Stimulated activated CD8-positive, alpha-beta memory T cell treated with anti-CD3 and anti-CD28 coated beads, Interleukin-12 subunit alpha, Interleukin-12 subunit beta, amount 100 ng/mL, for 1 hour (primary cell): ENCODE data around the gene MEAK7.

Experiments used
- DNase-seq: peaks from one replicate; pipeline ENCODE4 v3.0.0-alpha.2; 2020; ENCODE audit warnings: low read depth

Gene MEAK7, protein sequence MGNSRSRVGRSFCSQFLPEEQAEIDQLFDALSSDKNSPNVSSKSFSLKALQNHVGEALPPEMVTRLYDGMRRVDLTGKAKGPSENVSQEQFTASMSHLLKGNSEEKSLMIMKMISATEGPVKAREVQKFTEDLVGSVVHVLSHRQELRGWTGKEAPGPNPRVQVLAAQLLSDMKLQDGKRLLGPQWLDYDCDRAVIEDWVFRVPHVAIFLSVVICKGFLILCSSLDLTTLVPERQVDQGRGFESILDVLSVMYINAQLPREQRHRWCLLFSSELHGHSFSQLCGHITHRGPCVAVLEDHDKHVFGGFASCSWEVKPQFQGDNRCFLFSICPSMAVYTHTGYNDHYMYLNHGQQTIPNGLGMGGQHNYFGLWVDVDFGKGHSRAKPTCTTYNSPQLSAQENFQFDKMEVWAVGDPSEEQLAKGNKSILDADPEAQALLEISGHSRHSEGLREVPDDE

DNA sequence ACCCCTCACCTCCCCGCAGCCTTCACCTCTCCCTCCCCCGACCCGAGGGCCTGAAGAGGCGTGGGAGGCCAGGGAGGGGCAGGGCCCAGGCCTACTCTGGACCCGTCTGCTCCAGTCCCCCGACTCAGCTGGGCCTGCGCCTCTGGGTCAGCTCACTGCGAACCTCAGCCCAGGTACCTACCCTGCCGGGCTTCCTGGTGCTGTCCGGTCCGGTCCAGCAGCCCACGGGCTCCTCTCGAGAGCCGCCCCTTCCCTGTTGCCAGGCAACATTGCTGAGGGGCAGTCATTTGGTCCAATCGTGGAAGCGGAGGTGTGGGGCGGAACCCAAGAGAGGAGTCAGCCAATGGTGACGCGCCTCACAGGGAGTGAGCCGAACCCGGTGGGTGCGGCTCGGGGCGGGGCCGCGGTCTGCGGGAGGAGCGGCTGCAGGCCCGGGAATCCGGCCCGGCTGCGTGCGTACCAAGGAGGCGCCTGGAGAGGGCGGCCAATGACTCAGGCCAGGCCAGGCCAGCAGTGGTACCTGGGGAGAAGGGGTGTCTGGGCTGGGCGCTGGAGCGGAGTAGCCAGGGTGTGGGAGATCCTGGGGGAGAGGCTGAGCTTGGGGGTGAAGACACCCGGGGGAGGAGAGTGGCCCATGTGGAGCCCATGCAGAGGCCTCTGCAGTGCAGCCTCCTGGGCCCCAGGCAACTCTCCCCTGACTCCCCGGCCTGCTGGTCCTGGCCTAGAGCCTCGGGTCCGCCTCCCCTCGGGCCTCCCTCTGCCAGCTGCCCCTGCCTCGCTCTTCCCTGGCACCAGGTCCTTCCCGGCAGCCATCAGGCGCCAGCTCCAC is at the start of gene MEAK7:
MEAK7 (minus strand) TSS at position 240 of the 829 bp plus-strand sequence. CDS start 6,573 bp downstream, outside the sequence.
- DNase-seq, result peak; percentile 95

DNA sequence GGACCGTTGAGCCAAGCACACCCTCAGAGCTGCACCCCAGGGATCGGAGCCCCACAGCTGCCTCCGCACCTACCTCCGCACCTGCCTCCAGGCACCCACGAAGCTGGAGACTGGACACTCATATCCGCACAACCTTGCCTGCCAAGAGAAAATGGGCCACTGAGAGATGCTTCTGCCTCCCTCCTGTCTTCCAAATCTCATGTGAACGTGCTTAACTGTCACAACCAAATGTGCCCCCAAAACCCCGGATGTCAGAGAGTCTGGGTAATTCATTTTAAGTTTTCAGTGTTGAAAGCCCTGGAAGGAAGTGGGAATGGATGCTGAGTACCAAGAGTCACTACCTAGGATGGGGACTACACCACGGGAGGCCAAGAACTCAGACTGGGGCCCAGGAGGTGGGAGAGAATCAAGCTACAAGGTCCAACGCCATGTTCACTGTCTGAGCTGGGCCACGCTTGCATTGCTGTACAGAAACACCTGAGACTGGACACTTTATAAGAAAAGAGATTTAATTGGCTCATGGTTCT is 49.5 kb upstream of the MEAK7 start:
- DNase-seq, result no peak

DNA sequence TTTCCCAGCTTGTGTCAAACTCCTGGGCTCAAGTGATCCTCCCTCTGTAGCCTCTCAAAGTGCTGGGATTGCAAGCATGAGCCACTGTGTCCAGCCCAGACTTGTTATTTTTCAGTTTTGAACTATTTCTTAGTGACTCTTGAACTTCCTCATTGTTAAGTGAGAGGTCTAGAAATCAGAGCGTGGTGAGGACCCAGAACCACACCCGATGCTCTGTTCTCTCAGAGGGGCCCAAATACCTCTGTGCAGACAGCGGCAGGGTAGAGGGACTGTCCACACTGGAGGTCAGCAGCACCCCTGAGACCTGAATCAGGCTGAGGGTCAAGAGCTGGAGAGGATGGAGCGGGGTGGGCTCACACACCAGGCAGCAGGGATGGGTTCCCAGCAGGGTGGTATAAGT is 47.7 kb upstream of the MEAK7 start:
- no peak for DNase-seq

DNA sequence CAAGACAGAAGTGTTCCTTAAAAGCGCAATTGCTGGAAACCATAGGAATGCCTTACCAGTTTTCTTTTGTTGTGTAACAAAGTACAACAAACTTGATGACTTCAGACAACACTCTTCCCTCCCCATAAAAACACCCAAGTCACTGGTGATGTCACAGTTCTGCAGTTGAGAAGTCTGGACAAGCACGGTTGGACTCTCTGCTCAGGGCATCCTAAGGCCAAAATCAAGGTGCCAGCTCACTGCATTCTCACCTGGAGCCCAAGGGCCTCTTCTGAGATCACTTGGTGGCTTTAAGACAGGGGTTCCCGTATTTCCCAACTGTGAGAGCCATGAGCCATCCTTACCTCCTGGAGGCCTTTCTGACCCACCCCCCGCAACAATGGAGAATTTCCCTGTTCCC is 45.6 kb upstream of the MEAK7 start:
- DNase-seq, result no peak

DNA sequence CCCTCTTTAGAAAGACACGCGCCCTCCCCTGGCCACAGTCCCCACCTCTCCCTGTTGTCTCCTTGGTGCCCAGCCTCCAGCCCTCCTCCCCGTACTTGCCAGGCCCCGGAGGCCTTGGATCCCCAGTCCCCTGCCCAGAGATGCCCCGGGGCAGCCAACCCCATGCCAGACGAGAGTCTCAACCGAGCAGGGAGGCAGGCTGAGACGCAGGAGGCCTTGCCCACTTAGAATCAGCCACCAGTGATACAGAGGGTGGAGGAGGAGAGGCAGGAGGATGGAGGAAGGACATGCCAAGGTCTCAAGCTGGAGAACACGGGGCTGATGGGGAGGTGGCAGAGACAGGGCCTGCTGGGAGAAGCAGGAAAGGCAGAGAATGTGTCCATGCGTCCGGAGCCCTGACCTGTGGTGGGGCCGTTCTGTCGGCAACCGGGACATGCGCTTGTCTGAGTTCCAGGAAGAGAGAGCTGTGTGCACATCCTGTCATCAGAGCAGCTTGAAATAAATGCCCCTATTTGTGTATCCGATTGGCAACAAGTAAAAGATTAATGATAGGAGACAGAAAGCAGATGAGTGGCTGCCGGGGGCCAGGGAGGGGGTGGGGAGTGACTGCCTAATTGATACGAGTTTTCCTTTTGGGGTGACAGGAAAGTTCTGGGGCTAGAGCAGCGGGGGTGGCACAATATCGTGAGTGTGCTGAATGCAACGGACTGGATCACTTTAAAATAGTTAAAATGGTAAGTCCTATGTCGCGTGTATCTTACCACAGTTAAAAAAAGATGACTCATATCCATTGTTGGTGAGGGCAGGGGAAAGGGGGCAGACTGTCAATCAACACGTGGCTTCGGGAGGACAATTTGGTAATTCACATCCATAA is 44.7 kb upstream of the MEAK7 start:
- no peak for DNase-seq

DNA sequence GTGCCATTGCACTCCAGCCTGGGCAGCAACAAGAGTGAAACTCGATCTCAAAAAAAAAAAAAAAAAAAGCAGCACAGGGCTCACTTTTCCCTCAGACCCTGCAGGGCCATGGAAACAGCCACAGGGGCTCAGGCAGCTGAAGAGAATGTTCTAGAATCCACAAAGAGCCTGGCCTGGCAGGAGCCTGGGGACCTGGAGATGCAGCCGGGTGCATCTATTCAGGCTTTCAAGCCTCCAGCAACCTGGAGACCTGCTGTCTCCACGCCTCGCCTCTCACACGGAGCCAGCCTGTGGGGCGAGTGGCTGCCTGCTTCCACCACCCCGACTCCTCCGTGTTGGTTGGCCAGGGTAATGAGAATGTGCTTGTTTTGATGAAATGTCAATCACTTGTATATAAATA is 44.0 kb upstream of the MEAK7 start:
- no peak for DNase-seq

DNA sequence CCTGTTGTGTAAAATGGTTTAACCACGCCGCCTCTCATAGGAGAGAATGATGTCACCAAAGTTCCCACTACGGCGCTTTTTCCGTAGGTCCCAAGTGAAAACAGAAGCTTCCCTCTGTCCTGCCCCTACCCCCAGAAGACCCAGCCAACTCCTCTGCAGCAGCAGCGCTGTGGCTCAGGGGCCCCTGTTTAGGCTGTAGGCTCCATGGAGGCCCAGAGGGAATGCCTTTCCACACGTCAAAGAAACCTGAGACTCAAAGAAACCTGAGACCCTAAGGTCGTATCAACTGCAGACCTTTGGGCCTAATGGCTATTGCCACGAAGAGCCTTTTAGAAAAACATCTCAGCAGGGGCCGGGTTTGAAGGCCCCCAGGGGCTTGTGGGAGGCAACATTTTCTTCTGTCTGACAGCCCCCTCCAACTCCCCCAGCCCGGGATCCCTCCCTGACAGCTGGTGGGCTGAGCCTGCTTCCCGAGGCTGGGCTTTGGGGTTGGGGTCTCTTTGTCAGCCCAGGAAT is 43.1 kb upstream of the MEAK7 start:
- no peak for DNase-seq

DNA sequence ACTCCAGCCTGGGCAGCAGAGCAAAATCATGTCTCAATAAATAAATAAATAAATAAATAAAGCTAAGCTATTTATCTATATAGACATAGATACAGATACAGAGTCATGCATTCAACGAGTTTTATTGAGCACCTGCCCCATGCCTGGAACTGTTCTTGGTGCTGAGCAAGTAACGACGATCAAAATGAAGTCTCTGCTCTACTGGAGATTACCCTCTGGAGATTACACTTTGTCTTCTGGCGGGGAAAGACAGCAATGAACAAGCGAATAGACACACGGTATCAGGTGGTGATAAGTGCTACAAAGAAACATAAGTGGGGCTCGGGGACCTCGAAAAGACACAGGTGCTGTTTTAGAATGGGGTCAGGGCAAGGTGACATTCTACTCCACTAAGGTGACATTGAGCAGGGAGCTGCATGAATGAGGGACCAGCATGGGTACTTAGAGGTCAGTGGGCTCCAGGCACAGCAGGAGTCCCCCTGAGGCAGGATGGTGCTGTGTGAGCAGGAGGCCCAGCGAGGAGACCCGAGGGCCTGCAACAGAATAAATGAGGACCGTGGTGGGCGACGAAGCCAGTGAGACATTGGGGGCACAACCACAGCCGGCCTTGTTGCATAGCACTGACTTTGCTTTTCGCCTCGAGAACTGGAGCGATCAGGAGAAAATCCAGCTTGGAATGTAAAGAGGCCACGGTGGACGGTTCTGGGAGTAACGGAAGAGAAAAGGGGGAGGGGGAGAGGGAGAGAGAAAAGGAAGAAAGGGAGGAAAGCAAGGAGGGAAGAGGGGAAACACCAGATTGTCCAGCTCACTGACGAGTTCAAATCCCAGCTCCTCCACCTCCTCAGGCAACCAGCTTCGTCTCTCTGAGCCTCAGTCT is 42.4 kb upstream of the MEAK7 start:
- DNase-seq, result no peak

DNA sequence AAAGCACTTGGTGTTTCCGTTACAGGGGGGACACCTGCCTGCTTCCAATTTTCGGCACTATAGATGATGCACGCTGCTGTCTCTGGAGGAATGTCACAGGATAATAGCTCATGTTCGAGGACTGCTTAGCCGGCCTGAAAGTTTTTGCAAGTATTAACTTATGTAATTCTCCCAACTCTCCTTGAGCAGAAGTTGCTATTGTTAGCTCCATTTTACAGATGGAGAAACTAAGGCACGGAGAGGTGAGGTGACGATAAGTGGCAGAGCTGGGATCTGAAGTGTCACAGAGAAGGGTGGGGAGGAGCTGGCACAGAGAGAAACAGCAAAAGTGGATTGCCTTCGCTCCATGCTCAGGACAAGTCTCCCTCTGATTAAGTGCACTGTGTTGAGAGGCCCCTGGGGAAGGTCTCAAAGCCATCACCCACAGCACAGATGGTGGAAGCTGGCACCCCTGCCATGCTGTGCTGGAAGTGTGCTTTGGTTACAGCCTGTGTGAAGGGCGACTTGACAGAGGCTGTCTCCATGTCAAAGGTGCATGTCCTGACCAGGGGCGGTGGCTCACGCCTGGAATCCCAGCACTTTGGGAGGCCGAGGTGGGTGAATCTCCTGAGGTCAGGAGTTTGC is 40.8 kb upstream of the MEAK7 start:
- DNase-seq, result no peak

DNA sequence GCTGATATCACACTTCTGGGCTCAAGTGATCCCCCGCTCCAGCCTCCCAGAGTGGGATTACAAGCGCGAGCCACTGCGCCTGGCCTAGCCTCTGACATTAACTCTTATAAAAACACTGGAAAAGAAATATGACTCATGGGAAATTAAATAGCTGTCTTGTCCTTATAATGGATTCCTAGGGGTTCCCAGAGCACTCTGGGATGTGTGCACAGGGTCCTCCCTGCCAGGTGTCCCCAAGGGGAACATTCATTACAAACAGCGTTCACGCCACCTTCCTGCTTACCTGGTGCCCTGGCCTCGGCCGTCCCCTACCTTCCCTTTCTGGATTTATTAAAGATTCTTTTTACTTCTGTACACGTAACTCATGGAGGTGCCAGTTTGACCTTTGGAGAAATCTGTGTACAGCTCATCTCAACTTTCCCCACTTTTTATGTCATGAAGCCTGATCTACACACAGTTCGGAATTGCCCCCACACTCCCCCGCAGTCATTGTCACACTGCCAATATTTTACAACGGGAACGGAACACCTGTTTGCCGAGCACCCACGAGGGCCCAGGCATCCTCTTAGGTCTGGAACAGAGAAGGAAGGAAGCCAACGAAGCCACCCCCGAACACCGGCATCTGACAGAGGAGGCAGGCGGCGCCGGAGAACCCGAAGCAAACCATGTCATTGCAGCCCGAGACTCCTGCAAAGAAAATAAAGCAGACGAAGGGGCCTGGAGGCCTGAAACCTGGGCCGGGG is 39.7 kb upstream of the MEAK7 start:
- no peak for DNase-seq

DNA sequence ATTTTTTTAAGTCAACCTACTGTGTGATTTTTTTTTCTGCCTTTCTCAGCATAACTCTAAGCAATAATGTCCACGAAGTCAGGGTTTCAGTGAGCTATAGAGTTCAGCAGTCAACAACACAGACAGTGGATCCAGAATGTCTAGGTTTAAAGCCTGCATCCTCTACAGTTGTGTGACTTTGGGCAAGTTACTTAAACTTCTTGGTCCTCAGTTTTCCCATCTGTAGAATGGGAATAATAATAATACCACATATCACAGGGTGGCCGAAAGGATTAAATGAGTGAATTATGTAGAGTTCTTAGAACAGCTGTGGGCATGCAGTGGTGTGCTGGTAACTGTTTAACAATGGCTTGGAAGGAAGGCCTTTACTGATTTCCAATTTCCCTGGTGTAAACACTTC is 38.8 kb upstream of the MEAK7 start:
- DNase-seq, result no peak

DNA sequence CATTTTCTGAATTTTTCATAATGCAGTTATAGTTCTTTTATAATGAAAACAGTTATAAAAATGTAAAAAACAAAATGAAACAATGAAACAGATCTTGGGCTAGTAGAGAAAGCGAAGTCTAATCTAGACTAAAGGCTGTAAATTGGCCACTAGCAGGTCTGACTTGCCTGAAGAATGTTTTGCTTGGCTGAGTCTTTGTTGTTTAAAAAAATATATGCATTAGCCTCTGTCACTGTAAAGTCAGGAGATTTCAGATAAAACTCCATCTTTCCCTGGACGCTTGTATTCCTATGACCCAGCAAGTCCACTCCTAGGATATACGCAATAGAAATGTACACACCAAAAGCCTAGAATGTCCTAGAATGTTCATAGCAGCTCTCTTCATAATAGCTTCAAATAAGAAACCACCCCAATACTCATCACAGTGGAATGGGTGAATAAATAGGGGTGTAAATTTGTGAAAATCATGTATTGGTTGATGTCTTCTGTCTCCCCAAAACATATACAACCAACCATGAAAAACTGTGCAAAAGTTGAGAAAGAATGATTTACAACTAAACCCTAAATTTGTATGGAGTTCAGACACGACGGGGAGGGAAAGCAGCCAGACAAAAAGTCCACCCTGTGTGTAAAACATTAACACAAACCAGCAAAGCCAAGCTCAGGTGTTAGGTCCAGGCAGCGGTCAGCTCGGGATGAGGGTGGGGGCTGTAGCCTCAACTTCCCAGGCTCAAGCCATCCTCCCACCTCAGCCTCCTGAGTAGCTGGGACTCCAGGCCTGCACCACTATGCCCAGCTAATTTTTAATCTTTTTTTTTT is 37.7 kb upstream of the MEAK7 start:
- no peak for DNase-seq

DNA sequence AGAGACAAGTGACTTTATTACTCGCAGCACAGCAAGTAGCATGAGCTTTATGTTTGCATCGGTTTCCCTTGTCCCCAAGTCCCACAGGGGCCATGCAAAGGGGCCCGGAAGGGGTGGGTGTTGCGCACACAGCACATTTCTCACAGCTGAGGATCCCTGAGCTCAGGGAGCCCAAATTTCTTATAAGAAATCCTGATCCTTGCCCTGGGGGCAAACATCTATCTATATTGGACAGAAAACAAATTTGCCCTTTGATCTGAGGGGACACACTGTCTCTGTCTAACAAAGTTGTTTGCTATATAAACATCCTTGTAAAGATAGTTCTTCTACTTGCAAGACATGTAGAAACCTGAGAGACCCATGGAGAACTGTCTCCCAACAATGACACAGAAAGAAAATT is 35.7 kb upstream of the MEAK7 start:
- DNase-seq, result no peak

DNA sequence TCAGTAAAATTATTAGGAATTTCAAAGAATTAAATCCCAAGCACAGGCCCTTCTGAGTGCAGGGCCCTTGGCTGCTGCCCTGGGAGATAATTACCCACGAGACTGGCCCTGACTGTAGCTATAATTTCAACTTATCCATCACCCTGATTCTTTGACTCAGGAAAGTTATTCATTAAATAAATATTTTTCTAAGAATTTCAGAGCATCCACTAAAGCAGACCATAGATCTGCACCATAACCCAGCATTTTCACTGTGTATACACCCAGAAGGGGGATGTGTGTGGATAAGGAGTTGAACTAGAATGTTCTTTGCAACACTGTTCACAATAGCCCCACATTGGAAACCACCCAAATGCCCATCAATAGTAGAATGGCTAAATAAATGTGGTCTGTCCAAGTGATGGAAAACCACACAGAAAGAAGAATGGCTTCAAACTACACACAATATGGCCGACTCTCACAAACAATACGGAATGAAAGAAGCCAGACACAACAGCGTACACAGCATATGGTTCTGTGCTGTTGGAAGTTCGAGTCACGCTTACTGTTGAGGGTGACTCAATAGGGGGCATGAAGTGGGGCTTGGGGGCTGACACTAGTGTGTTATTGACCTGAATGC is 33.9 kb upstream of the MEAK7 start:
- no peak for DNase-seq

DNA sequence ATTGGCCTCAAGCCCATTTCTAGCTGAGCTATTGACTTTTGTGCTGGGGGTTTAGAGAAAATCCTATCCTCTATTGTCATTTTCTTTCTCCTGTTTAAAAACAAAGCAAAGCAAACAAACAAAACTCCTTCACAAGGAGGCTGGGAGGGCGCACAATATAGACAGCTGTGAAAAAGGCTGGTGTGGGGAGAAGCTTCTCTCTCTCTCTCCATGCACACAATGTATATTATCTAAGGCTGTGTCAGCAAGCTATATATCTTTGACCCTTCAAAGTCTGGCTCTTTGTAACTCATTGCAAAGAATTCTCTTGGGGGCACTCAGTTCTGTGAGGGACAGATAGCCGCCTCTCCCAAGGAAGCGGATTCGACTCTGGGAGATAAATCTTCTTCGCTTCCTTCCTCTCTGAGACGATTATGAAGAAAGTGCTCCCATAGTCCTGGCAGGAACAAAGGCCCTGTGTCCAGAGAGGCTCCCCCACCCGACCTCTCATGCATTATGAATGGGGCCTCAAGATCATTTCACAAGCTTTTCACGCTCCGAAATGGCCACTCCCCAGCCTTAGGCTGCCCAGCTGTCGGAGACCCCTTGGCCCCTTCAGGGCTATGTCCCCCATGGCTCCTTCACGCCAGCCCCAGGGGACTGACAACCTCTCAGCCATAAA is 33.2 kb upstream of the MEAK7 start:
- no peak for DNase-seq

DNA sequence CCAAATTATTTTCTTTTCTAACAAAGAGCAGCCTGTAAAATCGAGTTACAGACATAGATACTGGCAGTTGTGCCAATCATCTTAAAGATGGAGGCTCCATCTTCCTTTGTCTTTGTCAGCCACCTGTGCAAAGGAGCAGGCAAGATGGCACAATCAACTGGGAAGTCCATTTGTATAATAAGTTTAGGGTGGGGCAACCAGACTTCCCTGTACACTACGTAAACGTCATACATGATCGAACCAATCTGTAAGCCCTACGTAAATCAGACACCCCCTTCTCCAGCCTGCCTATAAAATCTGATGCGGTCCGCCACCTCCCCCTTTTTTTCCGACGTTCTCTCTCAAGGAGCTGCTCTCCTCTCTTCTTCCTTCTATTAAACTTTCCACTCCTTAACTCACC is 31.4 kb upstream of the MEAK7 start:
- no peak for DNase-seq

DNA sequence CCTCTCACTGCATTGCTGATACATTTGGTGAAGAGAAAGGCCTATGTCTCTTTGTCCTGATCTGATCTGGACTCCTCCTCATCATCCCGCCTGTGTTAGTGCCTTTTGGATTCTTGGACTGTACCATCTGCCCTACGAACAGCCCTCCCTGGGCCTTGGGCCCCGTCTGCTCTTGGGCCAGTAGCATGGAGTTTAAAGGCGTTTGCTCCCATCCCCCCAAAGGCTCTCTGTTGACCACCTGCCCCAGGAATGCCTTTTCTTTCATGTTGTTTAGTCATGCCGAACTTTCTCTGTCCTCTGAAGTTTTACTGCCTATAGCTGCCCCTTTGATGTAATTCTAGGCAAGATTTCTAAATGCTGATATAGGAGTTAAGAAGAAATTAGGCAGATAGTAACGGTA is 30.9 kb upstream of the MEAK7 start:
- no peak for DNase-seq

DNA sequence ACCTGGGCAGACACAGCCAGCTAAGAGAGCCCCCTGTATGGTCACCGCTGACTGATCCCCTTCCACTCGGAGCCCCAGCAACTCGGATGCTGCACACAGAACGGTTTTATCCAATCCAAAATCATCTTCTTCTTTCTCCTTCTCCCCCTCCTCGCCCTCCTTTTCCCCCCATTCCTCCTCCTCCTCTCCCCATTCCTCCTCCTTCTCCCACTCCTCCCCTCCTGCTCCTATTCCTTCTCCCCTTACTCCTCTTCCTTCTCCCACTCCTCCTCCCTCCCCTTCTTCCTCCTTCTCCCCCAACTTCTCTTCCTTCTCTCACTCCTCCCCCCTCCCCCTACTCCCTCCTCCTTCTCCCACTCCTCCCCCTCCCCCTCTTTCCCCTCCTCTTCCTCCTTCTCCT is 30.4 kb upstream of the MEAK7 start:
- no peak for DNase-seq
